ENCODE data around the gene COG6. TPM values are rescaled to one million over a fixed set of nuclear protein-coding genes. Genes with fewer than 3 reads are reported as not detected.

COG6 gene
- total and polyA plus RNA-seq, 2 of the 13 experiments (the other 11 are each of a cell fraction or from before 2014, with no cell fraction given) = 23.5 to 26.1 TPM

GRCh38 chr13:39749528-39749927 is 94.1 kb downstream of the COG6 start:
- Histone ChIP-seq H4K20me1 (ENCODE audit: insufficient read depth, low read length) (no peaks in the 10 kb centered on the region), H3K4me3 (replicated peaks in 1 of 3; ENCODE audit: insufficient read depth in 1 of 3, low read depth in 2 of 3, low read length in 3 of 3) (no peak overlapping the region), H3K9me3 (ENCODE audit: low read length) (no peaks in the 10 kb centered on the region), H3K4me2 (ENCODE audit: low read depth, low read length) (no peak overlapping the region), H3K4me1 (ENCODE audit: insufficient read depth, low read length) (no peaks in the 10 kb centered on the region), H3K36me3 (replicated peaks in 1 of 2; ENCODE audit: control insufficient read depth in 1 of 2, insufficient read depth in 2 of 2, low read length in 2 of 2) (no peaks in the 10 kb centered on the region; a peak in 1 of 5 replicates), H3K79me2 (ENCODE audit: insufficient read depth, low read length) (no peaks in the 10 kb centered on the region), H3K27ac (ENCODE audit: extremely low read length, insufficient read depth, low read length) (no peak overlapping the region), H2AFZ (ENCODE audit: low read length) (no peak overlapping the region), H3K27me3 (ENCODE audit: control insufficient read depth in 1 of 2, insufficient read depth in 2 of 2, low read length in 2 of 2) (no peaks in the 10 kb centered on the region), H3K9ac (ENCODE audit: insufficient read depth, low read depth, low read length) (no peak overlapping the region)
- ChIA-PET POLR2A (no interaction called here), CTCF (ENCODE audit: low intra/inter-chr PET ratio, low total read pairs) (no interaction called here)
- FAIRE-seq (no peak), DNase-seq (ENCODE audit: low spot score) (no peak), ATAC-seq (no peak)
- no peak for TF ChIP-seq ZNF660 (CRISPR knock-in tag; IDR thresholded peaks at IDR 0.05; ENCODE audit: borderline replicate concordance, low read depth)
- no peak for TF ChIP-seq SIX1 (CRISPR knock-in tag; IDR thresholded peaks at IDR 0.05; ENCODE audit: borderline replicate concordance)
- no peak for TF ChIP-seq HMGXB4 (CRISPR knock-in tag; IDR thresholded peaks at IDR 0.05; ENCODE audit: borderline replicate concordance in 1 of 2, low read depth in 1 of 2)
- no peak for TF ChIP-seq NFYC (CRISPR knock-in tag; IDR thresholded peaks at IDR 0.05)
- no peak for TF ChIP-seq KMT2B (CRISPR knock-in tag; IDR thresholded peaks at IDR 0.05)
- no peak for TF ChIP-seq HHEX (CRISPR knock-in tag; IDR thresholded peaks at IDR 0.05)
- TF ChIP-seq ZNF850 (CRISPR knock-in tag; conservative IDR thresholded peaks at IDR 0.05) = no peak
- TF ChIP-seq ELF3 (CRISPR knock-in tag; IDR thresholded peaks at IDR 0.05) = no peak
- no peak for TF ChIP-seq SRSF9 (IDR thresholded peaks at IDR 0.05; ENCODE audit: borderline replicate concordance, insufficient read depth, low read depth, low read length, poor library complexity, severe bottlenecking)
- TF ChIP-seq ZNF207 (IDR thresholded peaks at IDR 0.05; ENCODE audit: borderline replicate concordance) = no peak
- in situ Hi-C loops (cut with HindIII; ENCODE audit: extremely low pct_ligation_motif_present, low pct_unique_long_range_greater_than_20kb) (no loop called here), intact Hi-C loops (cut with micrococcal nuclease; ENCODE audit: unreplicated experiment) (no loop called here)
- BruUV-seq (replicated peaks) = no TSS peak

Measured in HepG2 (cell line).